ENCODE measurements around the gene WDR59. TPM values are rescaled to one million over a fixed set of nuclear protein-coding genes. Genes with fewer than 3 reads are reported as not detected.

WDR59 gene
- total and polyA plus RNA-seq, 2 donors from 2014 or later, result 32.6 to 60.0 TPM

DNA sequence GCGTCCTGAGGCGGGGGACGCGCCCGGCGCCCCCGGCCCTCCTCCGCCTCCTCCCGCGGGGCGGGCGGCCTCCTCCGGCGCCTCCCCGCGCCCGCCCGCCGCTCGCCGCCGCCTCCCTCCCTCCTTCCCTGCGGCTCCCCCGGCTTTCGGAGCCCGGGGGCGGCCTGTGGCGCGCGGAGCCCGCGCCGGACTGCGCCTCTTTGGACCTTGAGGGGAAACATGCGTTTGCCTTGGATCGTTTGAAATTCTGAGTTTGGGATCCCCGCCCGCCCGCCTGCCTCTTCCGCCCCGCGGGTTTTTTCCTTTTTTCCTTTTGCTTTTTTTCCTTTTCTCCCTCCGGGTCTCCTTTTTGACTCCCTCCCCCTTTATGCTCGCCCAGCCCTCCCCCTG is 14.3 kb upstream of the WDR59 start:
- Histone ChIP-seq H3K4me3 (ENCODE audit: low read length in 3 of 3) (peak overlapping the region; percentile 35 to 83 (median 65)), H3K27ac (ENCODE audit: low read depth in 2 of 2, low read length in 2 of 2) (no peak overlapping the region), H3K9ac (ENCODE audit: low read length in 3 of 3) (peak overlapping the region in 1 of 3 donors; percentile 21), H3K9me3 (ENCODE audit: control insufficient read depth in 2 of 3, insufficient read depth in 1 of 3, low read length in 3 of 3) (no peaks in the 10 kb centered on the region), H3K4me1 (ENCODE audit: control insufficient read depth in 2 of 3, insufficient read depth in 2 of 3, low read depth in 1 of 3, low read length in 3 of 3) (peaks cover 0 to 17% (median 0%) of the 10 kb centered on the region in 3 donors), H3K36me3 (ENCODE audit: control insufficient read depth in 2 of 3, insufficient read depth in 3 of 3, low read length in 3 of 3) (no peaks in the 10 kb centered on the region), H3K27me3 (ENCODE audit: control insufficient read depth, insufficient read depth, low read length) (no peaks in the 10 kb centered on the region)
- no peak for FAIRE-seq
- TF ChIP-seq CTCF (IDR thresholded peaks at IDR 0.05; ENCODE audit: borderline replicate concordance, extremely low read depth, insufficient read depth), result no peak
- intact Hi-C loops (cut with DNase I), result loop anchor here (5.0 kb wide), 1 partner anchor 113 kb away; no protein-coding TSS in a partner anchor
- DNase-seq, result peak; percentile 49 to 76 (median 74)

- Histone ChIP-seq H3K4me3 (ENCODE audit: low read length in 3 of 3) (peak within 1 kb of the TSS; percentile 73 to 83 (median 74)), H3K27ac (ENCODE audit: low read depth in 2 of 2, low read length in 2 of 2) (peak within 1 kb of the TSS; percentile 83 to 84), H3K27me3 (ENCODE audit: control insufficient read depth, insufficient read depth, low read length) (no peaks in the 10 kb centered on the region), H3K9ac (ENCODE audit: low read length in 3 of 3) (peak within 1 kb of the TSS; percentile 16 to 58 (median 21)), H3K9me3 (ENCODE audit: control insufficient read depth in 2 of 3, insufficient read depth in 1 of 3, low read length in 3 of 3) (no peaks in the 10 kb centered on the region), H3K36me3 (ENCODE audit: control insufficient read depth in 2 of 3, insufficient read depth in 3 of 3, low read length in 3 of 3) (no peaks in the 10 kb centered on the region), H3K4me1 (ENCODE audit: control insufficient read depth in 2 of 3, insufficient read depth in 2 of 3, low read depth in 1 of 3, low read length in 3 of 3) (peaks cover 0 to 17% (median 0%) of the 10 kb centered on the region in 3 donors)
- FAIRE-seq (no peak), DNase-seq (peak; percentile 89 to 95 (median 92))
- peak; percentile 74 for TF ChIP-seq CTCF (IDR thresholded peaks at IDR 0.05; ENCODE audit: borderline replicate concordance, extremely low read depth, insufficient read depth)
- intact Hi-C loops (cut with DNase I), result loop anchor here (5.0 kb wide), 1 partner anchor 114 kb away; no protein-coding TSS in a partner anchor
Measured at GRCh38 chr16:74998481-74999218, 13.7 kb upstream of the WDR59 start, which contains the start of gene ZNRF1. Gene ZNRF1, plus strand, starts transcription at chr16:74999024. Its CDS starts 648 bp downstream, at chr16:74999672.

DNA sequence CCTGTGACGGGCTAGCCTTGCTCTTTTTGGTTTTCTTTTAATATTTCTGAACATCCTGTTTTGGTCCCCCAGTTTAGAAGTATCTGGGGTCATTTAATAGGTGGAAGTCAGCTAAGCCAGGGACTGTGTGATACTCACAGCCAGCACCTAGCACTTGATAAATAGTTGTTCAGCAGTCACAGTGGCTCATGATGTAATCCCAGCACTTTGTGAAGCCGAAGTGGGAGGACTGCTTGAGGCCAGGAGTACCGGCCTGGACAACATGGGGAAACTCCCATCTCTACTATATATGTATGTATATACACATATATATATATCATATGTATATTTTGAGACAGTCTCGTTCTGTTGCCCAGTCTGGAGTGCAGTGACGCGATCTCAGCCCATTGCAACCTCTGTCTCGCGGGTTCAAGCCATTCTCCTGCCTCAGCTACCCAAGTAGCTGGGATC is 12.1 kb upstream of the WDR59 start:
- Histone ChIP-seq H3K27me3 (ENCODE audit: control insufficient read depth, insufficient read depth, low read length) (no peaks in the 10 kb centered on the region), H3K36me3 (ENCODE audit: control insufficient read depth in 2 of 3, insufficient read depth in 3 of 3, low read length in 3 of 3) (no peaks in the 10 kb centered on the region), H3K9me3 (ENCODE audit: control insufficient read depth in 2 of 3, insufficient read depth in 1 of 3, low read length in 3 of 3) (no peaks in the 10 kb centered on the region), H3K9ac (ENCODE audit: low read length in 3 of 3) (no peak overlapping the region), H3K4me3 (ENCODE audit: low read length in 3 of 3) (no peak overlapping the region), H3K4me1 (ENCODE audit: control insufficient read depth in 2 of 3, insufficient read depth in 2 of 3, low read depth in 1 of 3, low read length in 3 of 3) (peaks cover 0 to 15% (median 6%) of the 10 kb centered on the region in 3 donors), H3K27ac (ENCODE audit: low read depth in 2 of 2, low read length in 2 of 2) (no peak overlapping the region)
- FAIRE-seq (no peak), DNase-seq (no peak)
- intact Hi-C loops (cut with DNase I), result loop anchor here (5.0 kb wide), 1 partner anchor 115 kb away; no protein-coding TSS in a partner anchor
- TF ChIP-seq CTCF (IDR thresholded peaks at IDR 0.05; ENCODE audit: borderline replicate concordance, extremely low read depth, insufficient read depth), result no peak
